ENCODE results near the gene OR5AN1. TPM values are rescaled to one million over a fixed set of nuclear protein-coding genes. Genes with fewer than 3 reads are reported as not detected.

OR5AN1 gene
- total RNA-seq, 4 donors from 2014 or later, result not detected

GRCh38 chr11:59380263-59381059, 21.8 kb downstream of the OR5AN1 start:
- WGBS, 2 donors, result 55 to 59% methylated on average over 2 of the region's 2 CpGs

DNA sequence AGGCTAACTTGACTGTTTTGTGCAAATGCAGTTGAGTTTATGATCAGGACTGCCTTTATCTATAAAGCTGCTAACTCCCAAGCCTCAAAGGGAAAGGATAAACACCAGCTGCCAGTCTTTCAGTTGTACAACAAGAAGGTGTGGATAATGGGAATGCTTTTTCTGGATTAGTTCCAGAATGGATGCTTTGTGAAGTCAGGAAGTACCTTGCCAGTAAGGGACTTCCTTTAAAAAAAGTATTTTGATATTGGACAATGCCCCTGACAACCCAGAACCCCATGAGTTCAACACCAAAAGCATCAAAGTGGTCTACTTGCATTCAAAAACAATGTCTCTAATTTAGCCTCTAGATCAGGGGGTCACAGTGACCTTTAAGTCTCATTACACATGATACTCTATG, 35.5 kb downstream of the OR5AN1 start:
- no peak for TF ChIP-seq CTCF (IDR thresholded peaks at IDR 0.05)
- no peak for TF ChIP-seq EP300 (IDR thresholded peaks at IDR 0.05)
- Histone ChIP-seq H3K27ac (no peak overlapping the region), H3K4me3 (no peak overlapping the region), H3K36me3 (no peaks in the 10 kb centered on the region), H3K27me3 (no peaks in the 10 kb centered on the region), H3K9me3 (no peaks in the 10 kb centered on the region), H3K4me1 (no peaks in the 10 kb centered on the region)
- DNase-seq (ENCODE audit: low spot score in 2 of 2), result no peak

More at GRCh38 chr11:59380263-59381059, 21.8 kb downstream of the OR5AN1 start:
- TF ChIP-seq EP300 (IDR thresholded peaks at IDR 0.05), result no peak
- TF ChIP-seq POLR2A (IDR thresholded peaks at IDR 0.05), result no peak
- no peak for TF ChIP-seq CTCF (IDR thresholded peaks at IDR 0.05)
- Histone ChIP-seq H3K4me1 (no peaks in the 10 kb centered on the region), H3K36me3 (no peaks in the 10 kb centered on the region), H3K27me3 (no peaks in the 10 kb centered on the region), H3K9me3 (peaks cover 0 to 18% (median 2%) of the 10 kb centered on the region in 4 donors), H3K4me3 (no peak overlapping the region), H3K27ac (no peak overlapping the region)
- no peak for DNase-seq (ENCODE audit: low spot score in 2 of 2)

GRCh38 chr11:59400461-59401261, 42.0 kb downstream of the OR5AN1 start:
- Histone ChIP-seq H3K4me1 (no peaks in the 10 kb centered on the region), H3K36me3 (no peaks in the 10 kb centered on the region), H3K9me3 (peaks cover 0 to 4% (median 0%) of the 10 kb centered on the region in 4 donors), H3K27ac (no peak overlapping the region), H3K4me3 (no peak overlapping the region), H3K27me3 (no peaks in the 10 kb centered on the region)
- no peak for TF ChIP-seq CTCF (IDR thresholded peaks at IDR 0.05)
- no peak for TF ChIP-seq EP300 (IDR thresholded peaks at IDR 0.05)
- no peak for TF ChIP-seq POLR2A (IDR thresholded peaks at IDR 0.05)
- DNase-seq (ENCODE audit: low spot score in 2 of 2), result no peak
- WGBS, 2 donors, result 61 to 75% methylated on average over 3 of the region's 3 CpGs

GRCh38 chr11:59401262-59401552, 42.5 kb downstream of the OR5AN1 start:
- H3K4me1 ChIP-seq, result no peaks in the 10 kb centered on the region
- TF ChIP-seq CTCF (IDR thresholded peaks at IDR 0.05) (no peak), EP300 (IDR thresholded peaks at IDR 0.05) (no peak), POLR2A (IDR thresholded peaks at IDR 0.05) (no peak)
- H3K36me3 ChIP-seq, result no peaks in the 10 kb centered on the region
- no peak overlapping the region for H3K4me3 ChIP-seq
- 57 to 67% methylated on average over 2 of the region's 2 CpGs for WGBS, 2 donors
- DNase-seq (ENCODE audit: low spot score in 2 of 2), result no peak
- H3K27me3 ChIP-seq, result no peaks in the 10 kb centered on the region
- no peak overlapping the region for H3K27ac ChIP-seq
- H3K9me3 ChIP-seq, result peaks cover 0 to 4% (median 0%) of the 10 kb centered on the region in 4 donors

DNA sequence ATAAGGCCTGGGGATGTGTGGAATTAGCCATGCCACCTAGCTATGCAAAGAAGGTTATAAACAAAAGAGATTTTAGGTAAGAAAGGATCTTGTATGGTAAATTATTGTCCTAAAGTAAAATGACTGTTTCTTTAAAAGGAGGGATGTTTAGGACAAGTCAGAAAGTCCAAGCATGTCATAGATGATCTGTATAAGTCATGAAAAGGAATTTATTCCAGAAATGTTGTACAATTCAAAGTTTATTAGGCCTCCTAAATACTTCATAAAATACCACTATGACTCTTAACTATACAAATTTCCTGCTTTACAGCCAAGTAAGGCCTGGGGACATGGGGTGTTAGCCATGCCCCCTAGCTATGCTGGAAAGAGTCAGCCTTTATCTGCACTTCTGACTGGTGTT, 44.9 kb downstream of the OR5AN1 start:
- Histone ChIP-seq H3K36me3 (no peaks in the 10 kb centered on the region), H3K9me3 (peaks cover 0 to 4% (median 0%) of the 10 kb centered on the region in 4 donors), H3K27ac (no peak overlapping the region), H3K4me1 (no peaks in the 10 kb centered on the region), H3K27me3 (no peaks in the 10 kb centered on the region), H3K4me3 (no peak overlapping the region)
- DNase-seq (ENCODE audit: low spot score in 2 of 2), result no peak
- no peak for TF ChIP-seq POLR2A (IDR thresholded peaks at IDR 0.05)
- TF ChIP-seq EP300 (IDR thresholded peaks at IDR 0.05), result no peak
- no peak for TF ChIP-seq CTCF (IDR thresholded peaks at IDR 0.05)

Data from tibial nerve (tissue), 4 donors.